RWPE2 (cell line): Measurements from ENCODE around the gene RSPH6A.
"Not testable (repeated sequence)": the region's sequence is repeated elsewhere in the genome, so short reads cannot be mapped to it uniquely, and the experiment has no call there.

Source experiments
- ATAC-seq: fragments of 200-7000 bp; cut with Tn5 transposase; 3 replicates; pipeline ENCODE4 v1.9.1; 2021; ENCODE audit warnings: low read depth
- DNase-seq: peaks from one replicate; pipeline ENCODE4 v3.0.0-alpha.2; 2020; ENCODE audit warnings: low spot score
- H3K27ac ChIP-seq: fragments of 450-650 bp; 2 replicates; pipeline ENCODE4 v1.5.1; 2017; ENCODE audit warnings: mild to moderate bottlenecking; ENCODE audit not compliant: poor library complexity, severe bottlenecking
- H3K27me3 ChIP-seq: fragments of 250-450 bp; sonication (Bioruptor Pico); 2 replicates; pipeline ENCODE4 v1.5.1; 2021; ENCODE audit warnings: mild to moderate bottlenecking, moderate library complexity; ENCODE audit not compliant: insufficient read depth, poor library complexity, severe bottlenecking
- H3K36me3 ChIP-seq: fragments of 250-450 bp; sonication (Bioruptor Pico); 2 replicates; pipeline ENCODE4 v1.5.1; 2020; ENCODE audit warnings: low read depth, mild to moderate bottlenecking, moderate library complexity
- H3K4me1 ChIP-seq: fragments of 250-450 bp; sonication (Bioruptor Pico); 2 replicates; pipeline ENCODE4 v1.5.1; 2021; ENCODE audit warnings: mild to moderate bottlenecking, moderate library complexity; ENCODE audit not compliant: insufficient read depth, poor library complexity, severe bottlenecking
- H3K4me3 ChIP-seq: fragments of 250-450 bp; sonication (Bioruptor Pico); 2 replicates; pipeline ENCODE4 v1.5.1; 2021; ENCODE audit warnings: mild to moderate bottlenecking, moderate library complexity; ENCODE audit not compliant: severe bottlenecking
- H3K9me3 ChIP-seq: fragments of 250-450 bp; sonication (Bioruptor Pico); 2 replicates; pipeline ENCODE4 v1.5.1; 2021; ENCODE audit warnings: mild to moderate bottlenecking, moderate library complexity; ENCODE audit not compliant: severe bottlenecking
- TF ChIP-seq, protein P1 (sequence below): fragments of 450-650 bp; IDR thresholded peaks from one replicate; pipeline ENCODE4 v1.5.1; 2017; ENCODE audit warnings: mild to moderate bottlenecking, moderate library complexity; ENCODE audit not compliant: poor library complexity, severe bottlenecking

The RSPH6A gene

DNA sequence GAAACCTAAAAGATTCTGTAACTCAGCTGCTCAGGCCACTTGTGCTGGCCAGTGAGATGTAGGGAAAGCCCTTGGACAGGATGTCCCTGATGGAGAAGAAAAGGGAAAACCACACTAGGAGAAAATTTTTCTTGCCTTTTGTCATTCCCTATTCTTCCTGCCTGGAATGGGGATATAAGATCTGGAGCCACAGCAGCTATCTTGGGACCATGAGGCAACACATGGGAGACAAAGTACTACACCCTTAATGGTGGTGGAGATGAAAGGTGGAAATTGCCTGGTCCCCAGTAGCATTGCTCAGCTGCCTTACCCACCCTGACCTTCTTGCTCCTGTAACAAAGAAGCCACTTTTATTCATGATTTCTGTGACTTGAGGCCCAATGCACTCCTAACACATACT, 9.4 kb downstream of the RSPH6A start:
- H3K27me3 ChIP-seq = no peaks in the 10 kb centered on the region

DNA sequence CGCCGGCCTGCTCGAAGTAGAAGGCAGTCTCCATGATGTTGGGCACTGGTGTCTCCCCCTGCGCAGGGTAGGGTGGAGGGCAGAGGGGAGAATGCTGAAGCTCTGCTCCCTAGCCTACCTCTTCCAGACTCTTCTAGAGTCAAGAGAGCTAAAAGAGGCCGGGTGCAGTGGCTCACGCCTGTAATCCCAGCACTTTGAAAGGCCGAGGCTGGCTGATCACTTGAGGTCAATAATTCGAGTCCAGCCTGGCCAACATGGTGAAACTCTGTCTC, 10.2 kb downstream of the RSPH6A start:
- TF ChIP-seq, protein P1, sequence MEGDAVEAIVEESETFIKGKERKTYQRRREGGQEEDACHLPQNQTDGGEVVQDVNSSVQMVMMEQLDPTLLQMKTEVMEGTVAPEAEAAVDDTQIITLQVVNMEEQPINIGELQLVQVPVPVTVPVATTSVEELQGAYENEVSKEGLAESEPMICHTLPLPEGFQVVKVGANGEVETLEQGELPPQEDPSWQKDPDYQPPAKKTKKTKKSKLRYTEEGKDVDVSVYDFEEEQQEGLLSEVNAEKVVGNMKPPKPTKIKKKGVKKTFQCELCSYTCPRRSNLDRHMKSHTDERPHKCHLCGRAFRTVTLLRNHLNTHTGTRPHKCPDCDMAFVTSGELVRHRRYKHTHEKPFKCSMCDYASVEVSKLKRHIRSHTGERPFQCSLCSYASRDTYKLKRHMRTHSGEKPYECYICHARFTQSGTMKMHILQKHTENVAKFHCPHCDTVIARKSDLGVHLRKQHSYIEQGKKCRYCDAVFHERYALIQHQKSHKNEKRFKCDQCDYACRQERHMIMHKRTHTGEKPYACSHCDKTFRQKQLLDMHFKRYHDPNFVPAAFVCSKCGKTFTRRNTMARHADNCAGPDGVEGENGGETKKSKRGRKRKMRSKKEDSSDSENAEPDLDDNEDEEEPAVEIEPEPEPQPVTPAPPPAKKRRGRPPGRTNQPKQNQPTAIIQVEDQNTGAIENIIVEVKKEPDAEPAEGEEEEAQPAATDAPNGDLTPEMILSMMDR = no peak
- no peak overlapping the region for H3K27ac ChIP-seq
- no peak for ATAC-seq
- no peaks in the 10 kb centered on the region for H3K9me3 ChIP-seq
- no peak overlapping the region for H3K4me3 ChIP-seq
- H3K4me1 ChIP-seq = peaks cover 7% of the 10 kb centered on the region
- H3K27me3 ChIP-seq = no peaks in the 10 kb centered on the region
- no peaks in the 10 kb centered on the region for H3K36me3 ChIP-seq
- DNase-seq = no peak

More for the DNA sequence above, 9.4 kb downstream of the RSPH6A start:
- H3K36me3 ChIP-seq = no peaks in the 10 kb centered on the region
- ATAC-seq (no peak), DNase-seq (no peak)
- peaks cover 14% of the 10 kb centered on the region for H3K4me1 ChIP-seq
- TF ChIP-seq, protein P1 = no peak
- H3K4me3 ChIP-seq = no peak overlapping the region
- no peaks in the 10 kb centered on the region for H3K9me3 ChIP-seq
- no peak overlapping the region for H3K27ac ChIP-seq

DNA sequence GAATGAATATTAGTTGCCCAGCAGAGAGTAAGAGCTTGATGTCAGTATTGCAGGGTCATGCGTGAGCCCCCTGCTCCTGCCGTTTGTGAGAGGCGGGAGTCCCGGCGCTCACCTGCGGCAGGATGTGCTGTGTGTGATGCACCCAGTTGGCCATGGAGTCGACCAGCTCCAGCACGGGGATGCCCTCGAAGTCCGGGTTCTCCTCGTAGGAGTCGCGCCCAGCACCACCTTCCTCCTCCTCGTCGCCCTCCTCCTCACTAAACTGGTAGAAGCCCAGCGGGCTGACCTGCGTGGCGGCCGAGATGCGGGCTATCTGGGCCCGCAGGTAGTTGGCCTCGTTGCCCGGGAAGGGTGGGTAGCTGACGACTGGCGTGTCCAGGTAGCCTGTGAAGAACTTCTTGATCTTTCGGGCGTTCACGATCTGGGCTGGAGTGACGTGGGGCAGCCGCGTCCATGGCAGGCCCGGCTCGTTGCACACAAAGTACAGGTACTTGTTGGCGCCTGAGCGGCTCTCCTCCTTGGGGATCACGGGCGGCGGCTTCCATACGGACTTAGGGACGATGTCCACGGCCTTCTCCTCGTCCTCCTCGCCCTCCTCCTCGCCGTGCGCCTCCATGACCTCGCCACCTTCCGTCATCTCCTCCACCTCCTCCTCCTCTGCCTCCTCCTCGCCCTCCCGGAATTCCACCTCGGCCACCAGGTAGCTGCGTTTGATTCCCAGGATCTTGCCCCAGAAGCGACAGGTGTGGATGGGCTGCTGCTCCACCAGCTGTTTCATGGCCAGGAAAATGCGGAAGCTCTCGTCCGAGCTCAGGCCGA, 10.8 kb downstream of the RSPH6A start:
- ATAC-seq (no peak), DNase-seq (no peak)
- Histone ChIP-seq H3K9me3 (no peaks in the 10 kb centered on the region), H3K4me3 (no peak overlapping the region), H3K27me3 (no peaks in the 10 kb centered on the region), H3K27ac (no peak overlapping the region), H3K36me3 (no peaks in the 10 kb centered on the region), H3K4me1 (peaks cover 1% of the 10 kb centered on the region)
- TF ChIP-seq, protein P1 = no peak

DNA sequence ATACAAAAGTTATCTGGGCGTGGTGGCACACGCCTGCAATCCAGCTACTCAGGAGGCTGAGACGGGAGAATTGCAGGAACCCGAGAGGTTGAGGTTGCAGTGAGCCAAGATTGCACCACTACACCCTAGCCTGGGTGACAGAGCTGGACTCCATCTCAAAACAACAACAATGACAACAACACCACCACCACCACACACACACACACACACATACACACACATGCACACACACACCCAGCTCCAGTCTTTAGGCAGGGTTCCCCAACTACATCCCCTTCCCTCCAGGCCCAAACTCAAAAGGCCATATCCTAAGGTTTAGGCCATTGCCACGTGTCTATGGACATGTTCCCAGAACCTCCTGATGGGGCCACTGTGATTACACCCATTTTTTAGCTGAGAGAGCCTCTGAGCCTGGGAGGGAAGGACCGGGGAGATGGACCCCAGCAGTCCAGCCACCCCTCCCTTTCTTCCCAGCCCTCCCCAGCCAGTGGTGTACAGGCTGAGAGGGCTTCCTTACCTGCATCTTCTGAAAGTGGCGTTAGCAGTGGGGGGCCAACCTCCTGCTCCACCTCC, 13.4 kb downstream of the RSPH6A start:
- no peak overlapping the region for H3K27ac ChIP-seq
- TF ChIP-seq, protein P1 = no peak
- ATAC-seq (no peak), DNase-seq (no peak)
- H3K4me3 ChIP-seq = no peak overlapping the region
- no peaks in the 10 kb centered on the region for H3K4me1 ChIP-seq
- H3K27me3 ChIP-seq = no peaks in the 10 kb centered on the region
- no peaks in the 10 kb centered on the region for H3K36me3 ChIP-seq
- H3K9me3 ChIP-seq = no peaks in the 10 kb centered on the region

DNA sequence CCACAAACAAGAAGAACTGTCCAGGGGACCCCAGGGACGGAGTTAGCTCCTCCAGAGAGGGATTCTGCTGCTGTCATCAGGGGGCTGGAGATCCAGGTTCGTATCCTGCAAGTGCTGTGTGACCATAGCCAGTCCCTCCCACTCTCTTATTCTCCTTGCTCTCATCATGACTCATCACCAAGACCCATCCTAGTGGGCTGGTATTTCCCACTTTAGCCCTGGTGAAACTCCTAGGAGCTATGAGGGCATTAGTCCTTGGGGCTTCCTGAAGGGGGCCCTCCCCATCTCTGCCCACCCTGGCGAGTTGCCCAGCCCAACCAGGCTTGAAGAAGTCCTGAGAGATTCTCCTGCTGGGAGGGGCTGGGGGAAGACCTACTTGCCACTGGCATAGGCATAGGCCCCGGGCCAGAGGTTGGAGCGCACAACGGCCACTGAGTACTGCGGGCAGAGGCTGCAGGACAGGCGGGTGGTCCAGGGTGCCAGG, 15.0 kb downstream of the RSPH6A start:
- Histone ChIP-seq H3K9me3 (no peaks in the 10 kb centered on the region), H3K36me3 (no peaks in the 10 kb centered on the region), H3K4me1 (no peaks in the 10 kb centered on the region), H3K27me3 (no peaks in the 10 kb centered on the region), H3K27ac (no peak overlapping the region), H3K4me3 (no peak overlapping the region)
- DNase-seq (no peak), ATAC-seq (peak; percentile 56; the same call in 1 of the 3 replicates)
- TF ChIP-seq, protein P1 = no peak

DNA sequence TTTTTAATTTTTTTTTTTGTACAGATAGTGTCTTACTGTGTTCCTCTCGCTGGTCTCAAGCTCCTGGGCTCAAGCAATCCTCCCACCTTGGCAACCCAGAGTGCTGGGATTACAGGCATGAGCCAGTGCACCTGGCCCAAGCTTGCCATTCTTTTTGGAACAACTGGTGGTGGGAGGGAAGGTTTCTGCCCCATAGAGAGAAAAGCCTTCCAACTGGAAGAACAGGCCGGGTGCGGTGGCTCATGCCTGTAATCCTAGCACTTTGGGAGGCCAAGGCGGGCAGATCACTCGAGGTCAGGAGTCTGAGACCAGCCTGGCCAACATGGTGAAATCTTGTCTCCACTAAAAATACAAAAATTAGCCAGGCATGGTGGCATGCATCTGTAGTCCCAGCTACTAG, 15.6 kb downstream of the RSPH6A start:
- H3K36me3 ChIP-seq, H3K4me1 ChIP-seq, H3K9me3 ChIP-seq, H3K4me3 ChIP-seq, ATAC-seq, DNase-seq, H3K27ac ChIP-seq, H3K27me3 ChIP-seq: not testable (repeated sequence)
